Activated CD4-positive, alpha-beta T cell treated with anti-CD3 and anti-CD28 coated beads for 1 hour (primary cell): Measurements from ENCODE around the gene PALD1.

Source experiments
- DNase-seq: peaks from one replicate; pipeline ENCODE4 v3.0.0-alpha.2; 2020

The PALD1 gene

GRCh38 chr10:70458329-70459060 lies 20.1 kb upstream of the PALD1 start:
- peak; percentile 29 for DNase-seq

- no peak for DNase-seq
These were observed 19.4 kb upstream of the PALD1 start for GRCh38 chr10:70459061-70459773.

DNA sequence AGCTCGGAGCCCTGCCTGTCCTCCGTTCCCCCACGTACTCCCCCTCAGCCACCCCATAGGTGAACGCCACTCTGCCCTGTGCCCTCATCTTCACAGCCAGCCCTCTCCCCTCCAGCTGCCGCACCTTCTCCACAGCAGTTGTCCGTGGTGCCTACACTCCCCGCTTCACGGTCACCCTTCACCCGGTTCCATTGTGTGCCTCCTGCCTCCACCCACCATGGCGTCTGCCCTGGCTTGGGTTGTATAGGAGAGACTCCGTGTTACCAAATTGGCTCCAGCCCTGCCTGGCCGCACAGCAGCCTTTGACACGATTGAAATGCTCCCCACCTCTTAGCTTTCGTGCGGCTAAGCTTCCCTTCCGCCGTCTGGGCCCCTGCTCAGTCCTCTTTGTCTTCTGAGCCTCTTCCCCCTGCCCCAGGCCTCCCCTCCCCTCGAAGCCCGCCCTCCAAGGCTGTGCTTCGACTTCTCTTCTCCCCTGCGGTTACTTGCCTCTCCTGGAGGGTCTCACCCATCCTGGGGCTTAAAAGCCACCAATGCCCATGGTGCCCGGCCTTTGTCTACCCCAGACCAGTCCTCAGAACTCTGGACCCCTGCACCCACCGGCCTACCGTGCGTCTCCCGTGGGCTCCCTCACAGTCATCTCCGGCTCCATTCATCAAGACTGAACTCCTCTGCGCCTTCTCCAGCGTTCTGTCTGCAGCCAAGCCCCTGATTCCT lies 18.6 kb upstream of the PALD1 start:
- DNase-seq = no peak

- DNase-seq = peak; percentile 29
These were observed 16.9 kb upstream of the PALD1 start for GRCh38 chr10:70461397-70462348.

GRCh38 chr10:70462349-70462984 lies 16.1 kb upstream of the PALD1 start:
- no peak for DNase-seq

- DNase-seq = no peak
These were observed 13.3 kb upstream of the PALD1 start for GRCh38 chr10:70465278-70465677.

DNA sequence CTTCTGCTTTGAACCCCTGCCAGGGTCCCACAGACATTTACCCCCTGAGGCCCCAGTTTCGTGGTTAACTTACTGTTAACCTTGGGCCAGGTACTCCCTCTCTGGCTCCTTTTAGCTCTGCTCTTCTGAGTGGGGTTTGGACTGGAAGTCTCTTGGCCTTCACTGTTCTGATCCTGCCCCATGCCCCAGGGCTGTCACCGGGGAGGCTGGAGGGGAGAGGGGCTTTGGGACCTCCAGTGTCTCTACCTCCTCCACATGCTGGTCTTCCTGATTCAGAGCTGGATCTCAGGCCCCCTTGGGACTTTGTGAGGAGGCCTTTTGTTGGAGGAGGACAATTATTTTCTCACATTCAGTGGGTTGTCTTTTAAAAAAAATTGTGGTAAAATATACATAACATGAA lies 12.7 kb upstream of the PALD1 start:
- no peak for DNase-seq

DNA sequence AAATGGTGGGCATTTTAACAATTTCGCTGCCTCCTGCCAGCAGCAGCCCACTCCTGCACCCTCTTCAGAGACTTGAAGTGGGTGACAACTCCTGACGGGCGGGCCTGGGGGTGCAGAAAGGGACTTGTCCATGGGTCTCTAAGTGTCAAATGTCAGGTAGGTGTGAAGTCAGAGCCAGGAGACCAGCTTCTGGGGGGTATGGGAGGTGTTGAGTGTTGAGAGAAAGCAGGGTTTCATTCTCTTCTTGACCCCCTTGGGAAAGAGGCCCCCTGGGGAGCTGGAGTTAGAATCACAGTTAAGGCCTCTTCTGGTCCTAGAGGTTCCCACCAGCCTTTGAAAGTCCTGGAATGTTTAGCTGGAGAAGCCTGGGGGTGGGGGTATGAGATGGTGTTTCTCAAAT lies 11.6 kb upstream of the PALD1 start:
- no peak for DNase-seq

GRCh38 chr10:70472799-70473454 lies 5.6 kb upstream of the PALD1 start:
- DNase-seq = no peak

DNA sequence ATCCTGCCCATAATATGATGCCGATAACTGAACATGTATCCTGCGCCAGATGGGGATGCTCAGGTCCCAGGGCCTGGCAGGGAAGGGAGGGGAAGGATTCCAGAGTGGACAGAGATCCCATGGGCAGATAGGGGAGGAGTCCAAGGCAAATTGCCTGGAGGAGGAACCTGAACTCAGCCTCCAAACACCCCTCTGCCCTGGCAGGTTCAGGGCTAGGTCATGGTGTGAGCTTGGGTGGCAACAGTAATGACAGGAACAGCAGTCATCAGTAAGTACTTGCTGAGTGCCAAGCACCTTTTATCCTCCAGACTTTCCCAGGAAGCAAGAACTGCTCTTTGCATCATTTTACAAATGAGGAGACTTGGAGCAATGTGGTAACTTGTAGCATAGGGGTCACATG lies 3.8 kb upstream of the PALD1 start:
- no peak for DNase-seq

DNA sequence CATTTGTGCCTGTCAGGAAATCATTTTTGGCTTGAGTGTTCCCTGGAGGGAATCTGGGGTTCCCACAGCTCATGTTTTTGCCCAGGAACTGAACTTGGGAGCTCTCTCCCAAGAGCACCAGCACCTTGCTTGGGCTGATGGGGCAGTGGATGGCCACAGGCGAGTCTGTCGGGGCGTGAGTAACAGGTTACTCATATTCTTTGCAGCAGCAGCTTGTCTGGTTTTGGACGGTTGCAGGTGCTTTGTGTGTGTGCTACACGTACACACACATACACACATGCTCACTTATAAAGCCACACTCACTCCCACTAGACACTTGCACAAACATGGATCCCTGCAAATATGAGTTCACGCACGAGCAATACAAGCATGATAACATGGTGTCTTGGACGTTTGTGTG lies 2.9 kb upstream of the PALD1 start:
- DNase-seq = no peak

GRCh38 chr10:70476249-70477035 lies 2.1 kb upstream of the PALD1 start:
- DNase-seq = no peak

- peak; percentile 71 for DNase-seq
These were observed 855 bp upstream of the PALD1 start for GRCh38 chr10:70477661-70478162.

DNA sequence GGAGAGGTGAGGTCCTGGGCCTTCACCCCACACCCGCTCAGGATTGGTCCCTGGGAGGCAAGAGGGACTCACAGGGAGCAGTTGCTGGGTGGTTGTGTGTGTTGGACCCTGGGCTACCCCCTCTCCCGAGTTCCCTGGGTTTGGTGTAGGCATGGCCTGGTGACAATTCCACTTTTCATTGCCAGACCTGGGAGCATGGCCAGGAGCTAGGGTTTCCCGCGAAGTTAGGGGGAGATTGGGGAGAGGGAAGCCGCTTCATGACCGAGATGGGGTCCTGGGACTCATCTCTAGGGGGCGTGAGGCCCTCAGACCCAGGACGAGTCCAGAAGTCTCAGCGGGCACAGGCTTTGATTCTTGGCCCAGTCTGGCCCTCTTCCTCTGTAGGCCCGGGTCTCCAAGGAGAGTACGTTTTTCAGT lies 606 bp downstream of the PALD1 start:
- no peak for DNase-seq

- no peak for DNase-seq
These were observed 1.2 kb downstream of the PALD1 start for GRCh38 chr10:70479626-70480238.

DNA sequence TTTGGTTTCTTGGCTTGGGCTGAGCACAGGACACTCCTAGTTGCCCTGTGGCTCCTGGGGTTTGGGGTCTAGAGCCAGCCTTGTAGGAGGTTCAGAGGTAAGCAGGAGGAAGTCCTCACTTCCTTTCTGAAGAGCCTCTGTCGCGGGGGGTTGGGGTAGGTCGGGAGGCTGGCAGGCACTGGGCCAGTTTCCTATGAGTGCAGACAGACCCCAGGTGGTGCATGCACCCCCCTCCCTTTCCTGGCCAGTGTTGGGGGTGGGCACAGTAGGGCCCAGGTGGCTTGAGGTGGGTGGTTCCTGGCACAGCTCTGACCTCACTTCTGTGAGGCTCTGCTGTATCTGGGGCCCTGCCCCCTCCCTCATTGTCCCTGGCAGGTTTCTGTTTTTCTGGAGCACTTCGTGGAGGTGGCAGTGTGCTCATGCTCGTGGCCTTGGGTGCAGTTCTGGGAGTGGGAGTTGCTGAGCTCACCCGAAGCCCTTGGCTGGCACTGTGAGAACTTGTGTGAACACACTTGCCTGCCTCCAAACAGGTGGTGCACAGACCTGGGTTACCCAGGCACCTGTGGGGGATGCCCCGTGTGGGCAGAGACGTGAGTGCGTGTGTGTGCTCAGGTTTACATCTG lies 1.8 kb downstream of the PALD1 start:
- no peak for DNase-seq

GRCh38 chr10:70481105-70481504 lies 2.5 kb downstream of the PALD1 start:
- no peak for DNase-seq

DNA sequence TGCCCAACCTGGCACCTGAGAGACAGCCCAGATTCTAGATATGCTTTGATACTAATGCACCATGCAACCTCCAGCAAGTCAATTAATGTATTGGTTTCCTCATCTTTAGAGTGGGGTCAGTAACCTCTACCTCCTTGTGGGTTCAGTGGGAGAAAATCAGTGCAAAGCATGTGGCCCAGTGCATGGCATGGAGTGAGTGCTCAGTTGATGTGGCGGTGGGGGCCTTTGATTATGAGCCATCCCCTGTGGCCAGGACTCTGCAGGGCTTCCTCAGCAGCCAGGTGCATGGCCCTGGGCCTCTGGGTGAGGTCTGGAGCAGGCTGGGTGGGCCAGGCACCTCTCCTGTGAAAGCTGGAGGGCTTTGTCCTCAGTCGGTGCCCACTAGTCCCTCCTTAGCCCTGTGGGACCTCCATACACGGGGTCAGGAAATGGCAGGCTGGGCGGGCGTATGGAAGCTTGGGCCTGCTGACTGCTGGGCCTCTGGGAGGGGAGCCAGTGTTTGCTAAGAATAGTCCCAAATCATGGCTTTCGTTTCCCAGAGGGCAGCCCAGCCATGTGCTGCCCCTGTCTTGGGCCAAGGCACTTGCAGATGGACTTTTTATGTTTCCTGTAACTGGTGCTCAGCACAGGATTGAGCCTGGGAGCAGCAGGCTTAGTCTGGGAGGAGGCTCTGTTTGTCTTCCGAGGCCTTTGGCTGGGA lies 3.4 kb downstream of the PALD1 start:
- no peak for DNase-seq
